HTR-8/SVneo (cell line): Measurements from ENCODE around the gene LCNL1.
"Not testable (repeated sequence)": the region's sequence is repeated elsewhere in the genome, so short reads cannot be mapped to it uniquely, and the experiment has no call there.

Experiments
- DNase-seq: peaks from one replicate; pipeline ENCODE4 v3.0.0; 2011; ENCODE audit warnings: low spot score, mixed read lengths; ENCODE audit not compliant: insufficient read length
- FAIRE-seq: peaks from 2 replicates; lab custom pipeline; 2011; peaks lifted over from hg19 to GRCh38; lab: Jason Lieb, UNC

LCNL1 gene

DNA sequence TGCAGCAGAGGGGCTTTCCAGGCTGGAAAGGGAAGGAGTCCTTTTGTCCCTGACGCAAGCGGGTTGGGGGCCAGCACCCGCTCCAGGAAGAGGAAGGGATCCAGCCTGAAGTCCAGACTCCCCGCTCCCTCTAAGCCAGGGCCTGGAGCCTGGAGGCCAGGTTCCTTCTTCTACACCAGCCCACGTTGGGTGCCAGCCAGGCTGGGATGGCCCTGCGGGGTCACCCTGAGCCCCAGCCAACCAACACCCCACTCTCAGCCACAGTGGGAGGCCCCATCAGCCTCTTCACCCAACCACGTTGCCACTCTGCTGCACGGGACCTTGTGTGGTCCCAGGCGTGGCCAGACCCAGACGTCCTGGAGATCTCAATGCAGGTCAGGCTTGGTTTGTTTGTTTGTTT lies 50.1 kb downstream of the LCNL1 start:
- FAIRE-seq (no peak), DNase-seq (no peak)

DNA sequence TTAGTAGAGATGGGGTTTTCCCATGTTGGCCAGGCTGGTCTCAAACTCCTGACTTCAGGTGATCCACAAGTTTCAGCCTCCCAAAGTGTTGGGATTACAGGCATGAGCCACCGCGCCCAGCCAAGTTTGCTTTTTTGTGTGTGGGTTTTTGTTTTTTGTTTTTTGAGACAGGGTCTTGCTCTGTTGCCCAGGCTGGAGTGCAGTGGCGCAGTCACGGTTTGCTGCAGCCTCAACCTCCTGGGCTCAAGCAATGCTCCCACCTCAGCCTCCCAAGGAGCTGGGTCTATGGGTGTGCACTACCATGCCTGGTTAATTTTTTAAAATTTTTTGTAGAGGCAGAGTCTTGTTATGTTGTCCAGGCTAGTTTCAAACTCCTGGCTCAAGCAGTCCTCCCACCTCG lies 50.7 kb downstream of the LCNL1 start:
- not testable (repeated sequence) for FAIRE-seq

DNA sequence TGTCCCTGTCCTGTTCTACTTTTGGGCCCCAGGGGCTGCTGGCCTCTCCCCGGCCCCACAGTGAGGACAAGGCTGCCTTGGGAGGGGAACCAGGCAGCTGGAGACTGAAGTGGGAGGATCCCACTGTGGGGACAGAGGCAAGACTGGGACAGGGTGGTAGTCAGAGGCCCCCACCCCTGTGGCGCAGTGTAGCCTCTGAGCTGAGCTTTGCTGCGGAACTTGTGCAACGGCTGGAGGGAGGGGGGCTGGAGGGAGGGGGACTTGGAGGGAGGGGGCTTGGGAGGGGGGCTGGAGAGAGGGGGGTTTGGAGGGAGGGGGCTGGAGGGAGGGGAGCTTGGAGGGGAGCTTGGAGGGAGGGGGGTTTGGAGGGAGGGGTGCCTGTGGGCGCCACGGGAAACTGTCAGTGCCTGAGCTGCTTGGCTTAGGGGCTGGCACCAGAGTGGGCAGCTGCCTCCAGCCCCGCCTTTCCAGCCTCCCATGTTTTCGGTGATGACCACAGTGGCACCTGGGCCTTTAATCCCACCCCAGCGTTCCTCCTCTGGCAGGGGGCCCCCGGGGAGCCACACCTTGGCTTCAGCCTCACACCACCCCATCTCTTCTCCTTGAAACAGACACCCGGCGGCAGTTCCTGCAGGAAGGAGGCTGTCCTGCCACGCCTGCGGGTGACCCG lies 51.4 kb downstream of the LCNL1 start:
- FAIRE-seq: no peak
- DNase-seq: no peak

More for the DNA sequence above, 50.7 kb downstream of the LCNL1 start:
- not testable (repeated sequence) for DNase-seq

GRCh38 chr9:137034709-137035506 lies 52.1 kb downstream of the LCNL1 start:
- FAIRE-seq: peak; percentile 79
- peak; percentile 86 for DNase-seq
